ENCODE measurements around the gene EIF1AY. TPM values are rescaled to one million over a fixed set of nuclear protein-coding genes. Genes with fewer than 3 reads are reported as not detected.
A peak's percentile ranks its signal among the peaks of the same experiment; 100 is the strongest.

Gene EIF1AY, protein sequence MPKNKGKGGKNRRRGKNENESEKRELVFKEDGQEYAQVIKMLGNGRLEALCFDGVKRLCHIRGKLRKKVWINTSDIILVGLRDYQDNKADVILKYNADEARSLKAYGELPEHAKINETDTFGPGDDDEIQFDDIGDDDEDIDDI
- total RNA-seq (2021; ENCODE audit: unreplicated experiment) (not detected), Bru-seq, nascent RNA (percentile 11 among the genes with signal in this experiment), BruChase-seq, experiment 1, labeled RNA remaining after a 2-hour chase (percentile 14 among the genes with signal in this experiment), BruChase-seq, experiment 2, labeled RNA remaining after a 6-hour chase (percentile 6 among the genes with signal in this experiment)
- not detected for polyA plus RNA-seq (2012; ENCODE audit: insufficient read length)
- long read RNA-seq, result 0 reads

DNA sequence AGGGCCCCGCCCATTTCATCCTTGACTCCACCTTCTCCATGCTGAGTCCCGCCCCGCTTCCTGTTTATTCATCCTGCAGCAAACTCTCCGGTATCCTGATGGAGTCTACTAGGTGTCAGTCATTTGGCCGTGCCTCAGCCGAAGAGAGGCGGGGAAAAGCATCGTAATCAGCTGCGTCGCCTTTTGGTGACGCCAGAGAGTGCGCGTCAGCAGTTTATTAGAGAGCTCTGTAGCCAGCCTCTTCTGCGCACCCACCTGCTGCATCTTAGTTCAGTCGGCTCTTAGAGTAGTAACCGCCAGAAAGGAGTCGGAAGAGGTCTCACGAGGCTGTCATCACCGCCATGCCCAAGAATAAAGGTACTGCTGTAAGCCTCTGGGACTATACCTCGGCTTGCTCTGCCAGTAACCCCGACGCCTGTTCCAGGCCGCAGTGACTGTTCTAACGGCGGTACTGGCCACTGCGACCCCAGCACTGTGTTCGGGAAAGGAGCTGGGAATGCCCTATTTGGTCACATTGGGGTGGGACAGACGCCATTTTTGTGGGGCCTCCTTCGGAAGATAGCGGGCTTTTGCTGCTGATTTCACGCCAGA is at the start of gene EIF1AY:
Gene EIF1AY, plus strand, starts transcription at position 246 of the 591 bp plus-strand sequence. Its CDS starts 96 bp downstream, at position 342.
- intact Hi-C loops (cut with micrococcal nuclease; ENCODE audit: unreplicated experiment), result no loop called here
- in situ Hi-C loops (cut with HindIII; ENCODE audit: low pct_unique_long_range_greater_than_20kb, low sequenced_read_pairs), result no loop called here
- Histone ChIP-seq H3K9me3 (ENCODE audit: control insufficient read depth, insufficient read depth, low read depth, low read length) (no peaks in the 10 kb centered on the region), H3K4me3 (ENCODE audit: low read depth in 2 of 2, low read length in 2 of 2) (no peak within 1 kb of the TSS), H3K27me3 (ENCODE audit: control insufficient read depth, insufficient read depth, low read length) (no peaks in the 10 kb centered on the region), H3K27ac (ENCODE audit: low read length) (no peak within 1 kb of the TSS), H3K36me3 (ENCODE audit: control insufficient read depth, insufficient read depth, low read length) (no peaks in the 10 kb centered on the region), H3K4me1 (ENCODE audit: control insufficient read depth, insufficient read depth, low read length) (no peaks in the 10 kb centered on the region)
- no peak for ATAC-seq
- DNase-seq (ENCODE audit: low read depth, low spot score), result no peak
- TF ChIP-seq TCF7L2 (IDR thresholded peaks at IDR 0.05; ENCODE audit: low read depth, low read length) (no peak), POLR2AphosphoS5 (IDR thresholded peaks at IDR 0.05; ENCODE audit: low read depth, low read length) (no peak), SIN3A (IDR thresholded peaks at IDR 0.05; ENCODE audit: borderline replicate concordance, insufficient read depth, low read depth, low read length) (no peak)
- TF ChIP-seq, protein P1, sequence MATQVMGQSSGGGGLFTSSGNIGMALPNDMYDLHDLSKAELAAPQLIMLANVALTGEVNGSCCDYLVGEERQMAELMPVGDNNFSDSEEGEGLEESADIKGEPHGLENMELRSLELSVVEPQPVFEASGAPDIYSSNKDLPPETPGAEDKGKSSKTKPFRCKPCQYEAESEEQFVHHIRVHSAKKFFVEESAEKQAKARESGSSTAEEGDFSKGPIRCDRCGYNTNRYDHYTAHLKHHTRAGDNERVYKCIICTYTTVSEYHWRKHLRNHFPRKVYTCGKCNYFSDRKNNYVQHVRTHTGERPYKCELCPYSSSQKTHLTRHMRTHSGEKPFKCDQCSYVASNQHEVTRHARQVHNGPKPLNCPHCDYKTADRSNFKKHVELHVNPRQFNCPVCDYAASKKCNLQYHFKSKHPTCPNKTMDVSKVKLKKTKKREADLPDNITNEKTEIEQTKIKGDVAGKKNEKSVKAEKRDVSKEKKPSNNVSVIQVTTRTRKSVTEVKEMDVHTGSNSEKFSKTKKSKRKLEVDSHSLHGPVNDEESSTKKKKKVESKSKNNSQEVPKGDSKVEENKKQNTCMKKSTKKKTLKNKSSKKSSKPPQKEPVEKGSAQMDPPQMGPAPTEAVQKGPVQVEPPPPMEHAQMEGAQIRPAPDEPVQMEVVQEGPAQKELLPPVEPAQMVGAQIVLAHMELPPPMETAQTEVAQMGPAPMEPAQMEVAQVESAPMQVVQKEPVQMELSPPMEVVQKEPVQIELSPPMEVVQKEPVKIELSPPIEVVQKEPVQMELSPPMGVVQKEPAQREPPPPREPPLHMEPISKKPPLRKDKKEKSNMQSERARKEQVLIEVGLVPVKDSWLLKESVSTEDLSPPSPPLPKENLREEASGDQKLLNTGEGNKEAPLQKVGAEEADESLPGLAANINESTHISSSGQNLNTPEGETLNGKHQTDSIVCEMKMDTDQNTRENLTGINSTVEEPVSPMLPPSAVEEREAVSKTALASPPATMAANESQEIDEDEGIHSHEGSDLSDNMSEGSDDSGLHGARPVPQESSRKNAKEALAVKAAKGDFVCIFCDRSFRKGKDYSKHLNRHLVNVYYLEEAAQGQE (IDR thresholded peaks at IDR 0.05; ENCODE audit: insufficient read depth in 1 of 2, low read depth in 2 of 2, low read length in 1 of 2), result no peak
- TF ChIP-seq, protein P2, sequence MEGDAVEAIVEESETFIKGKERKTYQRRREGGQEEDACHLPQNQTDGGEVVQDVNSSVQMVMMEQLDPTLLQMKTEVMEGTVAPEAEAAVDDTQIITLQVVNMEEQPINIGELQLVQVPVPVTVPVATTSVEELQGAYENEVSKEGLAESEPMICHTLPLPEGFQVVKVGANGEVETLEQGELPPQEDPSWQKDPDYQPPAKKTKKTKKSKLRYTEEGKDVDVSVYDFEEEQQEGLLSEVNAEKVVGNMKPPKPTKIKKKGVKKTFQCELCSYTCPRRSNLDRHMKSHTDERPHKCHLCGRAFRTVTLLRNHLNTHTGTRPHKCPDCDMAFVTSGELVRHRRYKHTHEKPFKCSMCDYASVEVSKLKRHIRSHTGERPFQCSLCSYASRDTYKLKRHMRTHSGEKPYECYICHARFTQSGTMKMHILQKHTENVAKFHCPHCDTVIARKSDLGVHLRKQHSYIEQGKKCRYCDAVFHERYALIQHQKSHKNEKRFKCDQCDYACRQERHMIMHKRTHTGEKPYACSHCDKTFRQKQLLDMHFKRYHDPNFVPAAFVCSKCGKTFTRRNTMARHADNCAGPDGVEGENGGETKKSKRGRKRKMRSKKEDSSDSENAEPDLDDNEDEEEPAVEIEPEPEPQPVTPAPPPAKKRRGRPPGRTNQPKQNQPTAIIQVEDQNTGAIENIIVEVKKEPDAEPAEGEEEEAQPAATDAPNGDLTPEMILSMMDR (IDR thresholded peaks at IDR 0.05), result no peak
- CTCF ChIA-PET, result no interaction called here
- POLR2A ChIA-PET, result no interaction called here
- no TSS peak for BruUV-seq (replicated peaks)

DNA sequence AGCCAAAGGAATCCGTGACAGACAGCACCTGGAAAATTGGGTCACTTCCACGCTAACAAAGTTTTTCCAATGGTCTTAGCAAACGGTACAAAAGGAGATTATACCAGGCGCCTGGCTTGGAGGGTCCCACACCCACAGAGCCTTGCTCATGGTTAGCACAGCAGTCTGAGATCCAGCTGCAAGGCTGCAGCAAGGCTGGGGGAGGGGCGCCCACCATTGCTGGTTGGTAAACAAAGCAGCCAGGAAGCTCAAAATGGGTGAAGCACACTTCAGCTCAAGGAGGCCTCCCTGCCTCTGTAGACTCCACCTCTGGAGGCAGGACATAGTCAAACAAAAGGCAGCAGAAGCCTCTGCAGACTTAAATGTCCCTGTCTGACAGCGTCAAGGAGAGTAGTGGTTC is 47.1 kb upstream of the EIF1AY start:
- BruUV-seq (replicated peaks), result no TSS peak
- Histone ChIP-seq H3K27ac (ENCODE audit: low read length) (no peak overlapping the region), H3K4me1 (ENCODE audit: control insufficient read depth, insufficient read depth, low read length) (no peaks in the 10 kb centered on the region), H3K4me3 (ENCODE audit: low read depth in 2 of 2, low read length in 2 of 2) (no peak overlapping the region), H3K9me3 (ENCODE audit: control insufficient read depth, insufficient read depth, low read depth, low read length) (no peaks in the 10 kb centered on the region), H3K36me3 (ENCODE audit: control insufficient read depth, insufficient read depth, low read length) (no peaks in the 10 kb centered on the region), H3K27me3 (ENCODE audit: control insufficient read depth, insufficient read depth, low read length) (no peaks in the 10 kb centered on the region)
- DNase-seq (ENCODE audit: low read depth, low spot score), result no peak
- TF ChIP-seq TCF7L2 (IDR thresholded peaks at IDR 0.05; ENCODE audit: low read depth, low read length) (no peak), POLR2AphosphoS5 (IDR thresholded peaks at IDR 0.05; ENCODE audit: low read depth, low read length) (no peak), SIN3A (IDR thresholded peaks at IDR 0.05; ENCODE audit: borderline replicate concordance, insufficient read depth, low read depth, low read length) (no peak)
- TF ChIP-seq, protein P2 (IDR thresholded peaks at IDR 0.05), result no peak
- TF ChIP-seq, protein P1 (IDR thresholded peaks at IDR 0.05; ENCODE audit: insufficient read depth in 1 of 2, low read depth in 2 of 2, low read length in 1 of 2), result no peak
- no peak for ATAC-seq
- POLR2A ChIA-PET, result no interaction called here
- CTCF ChIA-PET, result no interaction called here
- in situ Hi-C loops (cut with HindIII; ENCODE audit: low pct_unique_long_range_greater_than_20kb, low sequenced_read_pairs) (no loop called here), intact Hi-C loops (cut with micrococcal nuclease; ENCODE audit: unreplicated experiment) (no loop called here)

All from Panc1 (cell line).